Stimulated activated naive B cell treated with anti-CD40 and anti-IgM and Interleukin-4, amounts not matched to agents 10 μg/mL and 1 μg/mL and 100 μg/mL, for 72 hours (primary cell): ENCODE results near the gene ATAD3A.
"Not testable (repeated sequence)": the region's sequence is repeated elsewhere in the genome, so short reads cannot be mapped to it uniquely, and the experiment has no call there.

Experiments
- ATAC-seq, 2 donors: fragments of 150-1000 bp; cut with Tn5 transposase; replicated peaks; 2 replicates each; pipeline ENCODE4 v1.10.0; 2021; ENCODE audit warnings: moderate library complexity in 1 of 2
- DNase-seq: peaks from one replicate; pipeline ENCODE4 v3.0.0; 2021
- H3K27ac Mint-ChIP-seq: one replicate; pipeline ENCODE4 v1.8.0; 2022; ENCODE audit warnings: mild to moderate bottlenecking, mixed read lengths
- H3K27me3 Mint-ChIP-seq, 2 donors: one replicate each; pipeline ENCODE4 v1.8.0; 2022; ENCODE audit warnings: mixed read lengths in 2 of 2
- H3K36me3 Mint-ChIP-seq, 2 donors: one replicate each; pipeline ENCODE4 v1.8.0; 2022; ENCODE audit warnings: mixed read lengths in 2 of 2, mild to moderate bottlenecking in 1 of 2
- H3K4me1 Mint-ChIP-seq, 2 donors: one replicate each; pipeline ENCODE4 v1.8.0; 2022; ENCODE audit warnings: mixed read lengths in 2 of 2, mild to moderate bottlenecking in 1 of 2
- H3K4me3 Mint-ChIP-seq, 2 donors: one replicate each; pipeline ENCODE4 v1.8.0; 2022; ENCODE audit warnings: mild to moderate bottlenecking in 2 of 2, mixed read lengths in 2 of 2, moderate library complexity in 1 of 2
- H3K9me3 Mint-ChIP-seq, 2 donors: one replicate each; pipeline ENCODE4 v1.8.0; 2022; ENCODE audit warnings: mixed read lengths in 2 of 2, mild to moderate bottlenecking in 1 of 2

Gene ATAD3A

GRCh38 chr1:1511533-1512285 is at the start of gene ATAD3A:
TSS of gene ATAD3A (plus strand) at chr1:1512162. CDS start at chr1:1512269, 107 bp downstream.
- Mint-ChIP-seq H3K27me3 (no peaks in the 10 kb centered on the region), H3K36me3 (peaks cover 9 to 14% of the 10 kb centered on the region in 2 donors), H3K4me3 (peak within 1 kb of the TSS; percentile 93 to 95), H3K4me1 (peaks cover 10 to 16% of the 10 kb centered on the region in 2 donors), H3K27ac (peak within 1 kb of the TSS; percentile 94), H3K9me3 (no peaks in the 10 kb centered on the region)
- DNase-seq = peak; percentile 95
- peak; percentile 93 to 95 for ATAC-seq

GRCh38 chr1:1462318-1462966 is 49.5 kb upstream of the ATAD3A start:
- peak; percentile 27 to 71 for ATAC-seq
- H3K9me3 Mint-ChIP-seq = no peaks in the 10 kb centered on the region
- H3K27ac Mint-ChIP-seq = peak overlapping the region; percentile 62

GRCh38 chr1:1463312-1463711 is 48.6 kb upstream of the ATAD3A start:
- ATAC-seq = no peak
- Mint-ChIP-seq H3K27me3 (peaks cover 5 to 11% of the 10 kb centered on the region in 2 donors), H3K4me1 (no peaks in the 10 kb centered on the region), H3K27ac (no peak overlapping the region), H3K4me3 (no peak overlapping the region), H3K36me3 (no peaks in the 10 kb centered on the region), H3K9me3 (no peaks in the 10 kb centered on the region)
- no peak for DNase-seq

More at GRCh38 chr1:1462318-1462966, 49.5 kb upstream of the ATAD3A start:
- Mint-ChIP-seq H3K4me1 (no peaks in the 10 kb centered on the region), H3K4me3 (peak overlapping the region; percentile 29 to 43), H3K27me3 (peaks cover 5 to 11% of the 10 kb centered on the region in 2 donors), H3K36me3 (no peaks in the 10 kb centered on the region)
- DNase-seq = peak; percentile 21

- ATAC-seq, H3K27ac Mint-ChIP-seq, H3K4me3 Mint-ChIP-seq, H3K36me3 Mint-ChIP-seq, H3K9me3 Mint-ChIP-seq, DNase-seq, H3K27me3 Mint-ChIP-seq: not testable (repeated sequence)
- peaks cover 7 to 14% of the 10 kb centered on the region in 2 donors for H3K4me1 Mint-ChIP-seq
Measured at GRCh38 chr1:1468196-1468985, 43.6 kb upstream of the ATAD3A start.

- ATAC-seq (peak; percentile 11 to 13), DNase-seq (no peak)
- no peaks in the 10 kb centered on the region for H3K27me3 Mint-ChIP-seq
- H3K4me3 Mint-ChIP-seq = peak overlapping the region; percentile 90 to 96
- H3K4me1 Mint-ChIP-seq = peaks cover 12 to 30% of the 10 kb centered on the region in 2 donors
- peaks cover 4% of the 10 kb centered on the region in 2 donors for H3K36me3 Mint-ChIP-seq
- H3K27ac Mint-ChIP-seq = peak overlapping the region; percentile 91
- H3K9me3 Mint-ChIP-seq = no peaks in the 10 kb centered on the region
Measured at GRCh38 chr1:1470626-1471388, 41.2 kb upstream of the ATAD3A start.

GRCh38 chr1:1471389-1472052 is 40.4 kb upstream of the ATAD3A start, which contains the start of gene ATAD3B:
TSS of gene ATAD3B (plus strand) at chr1:1471765. CDS start at chr1:1471885, 120 bp downstream.
- Mint-ChIP-seq H3K9me3 (no peaks in the 10 kb centered on the region), H3K4me1 (peaks cover 12 to 30% of the 10 kb centered on the region in 2 donors), H3K36me3 (peaks cover 4% of the 10 kb centered on the region in 2 donors), H3K27me3 (no peaks in the 10 kb centered on the region), H3K4me3 (peak within 1 kb of the TSS; percentile 90 to 96), H3K27ac (peak within 1 kb of the TSS; percentile 91)
- ATAC-seq = peak; percentile 96 to 97
- peak; percentile 90 for DNase-seq

- Mint-ChIP-seq H3K27ac (peak overlapping the region; percentile 81), H3K4me3 (peak overlapping the region; percentile 78 to 79), H3K4me1 (peaks cover 14 to 30% of the 10 kb centered on the region in 2 donors)
- ATAC-seq (peak; percentile 48 to 52), DNase-seq (peak; percentile 11)
- H3K9me3 Mint-ChIP-seq, H3K27me3 Mint-ChIP-seq, H3K36me3 Mint-ChIP-seq: not testable (repeated sequence)
Measured at GRCh38 chr1:1472053-1472876, 39.7 kb upstream of the ATAD3A start.

- H3K4me1 Mint-ChIP-seq = peaks cover 15 to 20% of the 10 kb centered on the region in 2 donors
- not testable (repeated sequence) for H3K9me3 Mint-ChIP-seq, H3K27me3 Mint-ChIP-seq, DNase-seq, ATAC-seq, H3K27ac Mint-ChIP-seq, H3K4me3 Mint-ChIP-seq
- peaks cover 23 to 27% of the 10 kb centered on the region in 2 donors for H3K36me3 Mint-ChIP-seq
Measured at GRCh38 chr1:1476011-1476410, 36.0 kb upstream of the ATAD3A start.

GRCh38 chr1:1477206-1477605 is 34.8 kb upstream of the ATAD3A start:
- DNase-seq = no peak
- peaks cover 15 to 17% of the 10 kb centered on the region in 2 donors for H3K4me1 Mint-ChIP-seq
- no peaks in the 10 kb centered on the region for H3K27me3 Mint-ChIP-seq
- no peak overlapping the region for H3K4me3 Mint-ChIP-seq
- H3K36me3 Mint-ChIP-seq = peaks cover 28 to 30% of the 10 kb centered on the region in 2 donors
- no peak overlapping the region for H3K27ac Mint-ChIP-seq
- ATAC-seq = no peak
- no peaks in the 10 kb centered on the region for H3K9me3 Mint-ChIP-seq

- DNase-seq (no peak), ATAC-seq (no peak)
- H3K36me3 Mint-ChIP-seq = peaks cover 36 to 47% of the 10 kb centered on the region in 2 donors
- peaks cover 5 to 13% of the 10 kb centered on the region in 2 donors for H3K4me1 Mint-ChIP-seq
- H3K4me3 Mint-ChIP-seq = no peak overlapping the region
- no peaks in the 10 kb centered on the region for H3K9me3 Mint-ChIP-seq
- H3K27ac Mint-ChIP-seq = peak overlapping the region; percentile 44
- H3K27me3 Mint-ChIP-seq = no peaks in the 10 kb centered on the region
Measured at GRCh38 chr1:1479547-1480487, 32.1 kb upstream of the ATAD3A start.

- not testable (repeated sequence) for DNase-seq, H3K27ac Mint-ChIP-seq, H3K27me3 Mint-ChIP-seq, H3K4me3 Mint-ChIP-seq, ATAC-seq, H3K9me3 Mint-ChIP-seq
- Mint-ChIP-seq H3K36me3 (peaks cover 34 to 44% of the 10 kb centered on the region in 2 donors), H3K4me1 (peaks cover 2 to 11% of the 10 kb centered on the region in 2 donors)
Measured at GRCh38 chr1:1480488-1480867, 31.5 kb upstream of the ATAD3A start.

GRCh38 chr1:1481811-1482210 is 30.2 kb upstream of the ATAD3A start:
- peaks cover 31 to 43% of the 10 kb centered on the region in 2 donors for H3K36me3 Mint-ChIP-seq

More at GRCh38 chr1:1481811-1482210, 30.2 kb upstream of the ATAD3A start:
- ATAC-seq, H3K4me3 Mint-ChIP-seq, H3K27ac Mint-ChIP-seq, H3K4me1 Mint-ChIP-seq, H3K9me3 Mint-ChIP-seq, DNase-seq, H3K27me3 Mint-ChIP-seq: not testable (repeated sequence)
